ENCODE results near the gene WNT7B.

WNT7B gene

DNA sequence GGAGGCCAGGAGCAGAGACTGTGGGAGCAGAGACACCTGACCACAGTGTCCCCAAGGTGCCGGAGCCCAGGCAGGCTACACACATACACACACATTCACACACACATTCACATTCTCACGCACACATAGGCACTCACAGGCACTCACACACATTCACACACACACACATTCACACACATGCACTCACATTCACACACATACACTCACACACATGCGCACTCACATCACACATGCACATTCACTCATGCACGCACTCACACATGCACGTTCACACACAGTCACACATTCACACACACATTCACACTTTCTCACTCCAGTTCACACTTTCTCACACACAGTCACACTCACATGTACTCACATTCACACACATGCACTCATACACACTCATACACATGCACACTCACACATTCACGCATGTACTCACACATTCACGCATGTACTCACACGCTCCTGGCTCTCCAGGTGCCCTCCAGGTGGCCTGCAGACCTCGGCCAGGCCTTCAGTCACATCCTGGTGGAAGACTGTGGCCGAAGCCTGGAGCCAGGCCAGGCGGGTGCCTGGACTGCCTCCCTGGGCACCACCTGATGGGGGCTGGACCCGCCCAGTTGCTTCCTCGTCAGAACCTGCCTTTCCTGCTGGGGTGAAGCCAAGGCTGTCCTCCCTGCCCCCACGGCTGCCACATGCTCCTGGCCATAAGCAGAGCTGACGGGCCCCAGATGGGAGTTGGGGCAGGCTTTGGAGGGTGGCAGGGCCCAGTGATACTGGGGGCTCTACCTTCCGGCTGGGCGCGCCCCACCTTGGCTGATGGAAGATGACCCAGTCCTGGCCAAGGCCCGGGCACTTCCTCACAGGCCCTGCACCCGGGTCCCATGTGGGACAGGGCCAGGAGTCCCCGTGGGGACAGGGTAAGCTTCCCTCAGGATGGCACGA is 89.5 kb downstream of the WNT7B start:
- DNase-seq (ENCODE audit: low read depth): no peak

- no peak for DNase-seq (ENCODE audit: low read depth)
Observed at GRCh38 chr22:45886540-45886939, 90.4 kb downstream of the WNT7B start.

DNA sequence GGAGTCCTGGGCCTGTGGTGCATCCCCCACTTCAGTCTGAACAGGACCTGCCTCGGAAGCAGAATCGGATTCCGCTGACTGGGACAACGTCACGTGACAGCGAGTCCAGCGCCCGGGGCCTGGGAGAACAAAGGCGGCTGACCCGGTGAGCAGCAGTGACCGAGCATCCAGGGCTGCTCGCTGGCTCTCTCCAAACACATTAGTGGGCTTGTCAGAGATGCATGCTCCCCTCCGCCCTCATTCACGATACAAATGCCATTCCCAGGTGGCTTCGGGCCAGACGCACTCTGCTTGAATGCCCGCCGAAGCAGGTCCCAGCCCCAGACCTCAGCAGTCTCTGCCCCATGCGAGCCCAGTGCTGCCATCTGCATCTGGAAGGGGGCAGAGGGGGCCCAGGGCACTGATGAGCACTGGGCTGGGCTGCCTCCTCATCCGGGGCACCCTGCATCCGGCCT is 91.0 kb downstream of the WNT7B start:
- DNase-seq (ENCODE audit: low read depth): no peak

DNA sequence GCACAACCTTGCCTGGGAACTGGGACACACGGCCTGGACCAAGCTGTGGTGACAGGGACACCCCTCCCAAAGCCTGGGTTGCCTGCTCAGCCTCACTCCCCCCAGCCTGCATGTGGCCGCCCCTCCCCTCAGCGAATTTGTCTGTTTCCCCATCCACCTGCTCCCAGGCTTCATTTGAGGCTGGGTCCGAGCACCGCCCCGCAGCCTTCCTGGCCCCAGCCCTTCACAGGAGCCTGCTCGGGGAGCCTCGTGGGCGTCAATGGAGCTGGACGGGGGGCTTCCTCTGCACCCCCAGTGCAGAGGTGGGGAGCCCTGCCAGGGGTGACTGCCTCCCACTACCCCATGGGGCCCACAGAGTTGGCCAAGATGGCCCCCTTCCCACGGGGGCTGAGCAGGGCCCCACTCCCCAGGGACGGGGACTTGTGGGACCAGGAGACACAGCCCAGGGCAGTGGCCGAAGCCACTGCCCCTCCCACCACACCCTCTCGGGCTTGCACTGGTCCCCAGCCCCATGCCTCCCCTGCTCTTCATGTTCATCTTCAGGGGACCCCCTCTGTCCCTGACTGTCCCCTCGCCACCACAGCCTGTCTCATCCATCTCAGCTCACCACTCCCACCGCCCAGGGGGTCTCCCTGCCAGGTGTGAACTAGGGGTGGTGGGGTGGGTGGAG is 91.7 kb downstream of the WNT7B start:
- DNase-seq (ENCODE audit: low read depth): no peak

DNA sequence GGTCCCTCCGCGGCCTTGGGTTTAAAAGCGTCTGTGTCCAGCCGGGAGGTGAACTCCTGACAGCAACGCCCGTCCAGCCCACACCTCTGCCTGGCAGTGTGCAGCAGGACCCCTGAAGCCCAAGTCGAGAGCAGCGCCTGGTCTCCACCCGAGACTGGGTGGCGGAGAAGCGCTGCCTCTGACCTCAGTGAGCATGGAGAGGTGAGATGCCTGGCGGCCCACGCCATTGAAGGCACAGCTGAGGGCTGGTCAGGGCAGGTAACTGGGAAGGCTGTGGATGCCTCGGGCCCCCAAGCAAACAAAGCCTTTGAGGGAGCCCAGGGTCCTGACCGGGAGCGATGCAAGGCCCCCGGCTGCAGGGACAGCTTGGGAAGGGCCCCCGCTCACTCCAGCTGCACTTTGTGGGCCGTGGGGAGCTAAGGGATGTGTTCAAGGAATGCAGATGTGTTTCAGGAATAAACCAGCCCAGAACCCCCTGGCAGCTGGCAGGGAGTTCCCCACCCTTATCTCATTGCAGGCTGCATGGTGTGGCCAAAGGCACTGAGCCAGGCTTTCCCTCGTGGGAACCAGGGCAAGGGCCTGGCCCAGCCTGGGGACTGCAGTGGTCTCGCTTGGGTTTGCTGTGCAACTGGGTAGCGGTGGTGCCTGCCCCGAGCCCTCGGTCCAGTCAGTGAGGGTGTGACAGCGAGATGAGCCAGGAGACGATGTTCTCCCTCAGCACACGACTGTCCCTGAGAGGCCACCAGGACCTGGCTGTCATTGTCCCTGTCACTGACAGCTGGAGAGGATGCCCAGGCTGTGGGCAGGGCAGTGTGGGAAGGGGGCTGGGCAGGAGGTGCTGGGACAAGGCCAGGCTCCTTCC is 92.5 kb downstream of the WNT7B start:
- DNase-seq (ENCODE audit: low read depth): no peak

DNA sequence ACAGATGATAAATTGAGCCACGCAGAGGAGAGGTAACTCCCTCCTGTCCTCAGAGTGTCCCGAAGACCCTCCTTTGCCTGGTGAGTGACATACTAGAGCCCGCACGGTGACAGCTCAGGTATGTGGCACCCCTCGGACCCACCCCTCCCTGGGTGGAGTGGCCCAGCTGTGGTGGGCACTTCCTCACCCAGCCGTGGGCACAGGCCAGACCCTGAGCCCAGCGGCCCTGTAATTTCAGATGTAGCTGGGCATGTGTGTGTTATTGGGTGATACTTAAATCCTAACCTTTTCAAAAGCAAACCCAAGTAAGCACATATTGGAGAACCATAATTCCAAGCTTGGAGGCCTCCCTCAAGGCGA is 93.2 kb downstream of the WNT7B start:
- DNase-seq (ENCODE audit: low read depth): no peak

DNA sequence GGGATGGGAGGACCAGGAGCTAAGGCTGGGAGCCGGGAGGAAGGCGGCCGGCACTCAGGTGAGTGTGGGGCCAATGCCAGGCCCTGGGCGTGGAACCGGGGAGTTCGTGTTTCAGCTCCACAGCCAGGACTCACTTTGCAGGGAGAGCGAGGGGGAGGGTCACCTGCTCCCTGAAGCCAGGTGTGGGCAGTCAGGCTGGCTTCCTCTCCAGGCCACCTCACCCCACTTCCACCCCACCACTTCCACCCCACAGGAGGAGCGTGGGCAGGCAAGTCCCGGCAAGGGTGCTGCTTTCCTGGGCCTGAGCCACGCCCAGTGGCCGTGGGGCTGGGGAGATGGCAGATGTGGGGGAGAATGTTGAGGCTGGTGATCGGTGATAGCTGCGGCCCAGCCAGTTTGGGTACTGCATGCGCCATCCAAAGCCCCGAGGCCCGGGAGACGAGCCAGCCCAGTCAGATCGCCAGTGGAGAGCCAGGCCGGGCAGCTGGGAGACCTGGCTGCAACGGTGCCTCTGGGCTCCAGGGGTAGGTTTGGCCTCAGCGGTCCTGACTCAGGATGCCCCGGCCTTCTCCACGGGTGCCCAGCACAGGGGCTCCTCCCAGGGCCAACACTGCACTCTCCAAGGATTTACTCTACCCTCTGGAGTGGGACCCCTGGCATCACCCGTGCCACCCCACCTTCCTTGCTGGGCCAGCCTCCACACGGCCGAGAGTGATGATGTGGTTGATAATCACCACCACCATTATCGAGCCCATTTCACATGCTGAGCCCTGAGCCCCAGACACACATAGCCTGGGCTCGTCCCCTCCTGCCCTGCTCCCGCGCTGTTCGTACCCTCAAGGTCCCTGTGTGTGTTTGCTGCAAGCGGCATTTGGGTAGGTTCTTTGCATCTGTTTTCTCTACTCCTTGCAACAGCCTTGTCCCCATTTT is 93.8 kb downstream of the WNT7B start:
- DNase-seq (ENCODE audit: low read depth): no peak

DNA sequence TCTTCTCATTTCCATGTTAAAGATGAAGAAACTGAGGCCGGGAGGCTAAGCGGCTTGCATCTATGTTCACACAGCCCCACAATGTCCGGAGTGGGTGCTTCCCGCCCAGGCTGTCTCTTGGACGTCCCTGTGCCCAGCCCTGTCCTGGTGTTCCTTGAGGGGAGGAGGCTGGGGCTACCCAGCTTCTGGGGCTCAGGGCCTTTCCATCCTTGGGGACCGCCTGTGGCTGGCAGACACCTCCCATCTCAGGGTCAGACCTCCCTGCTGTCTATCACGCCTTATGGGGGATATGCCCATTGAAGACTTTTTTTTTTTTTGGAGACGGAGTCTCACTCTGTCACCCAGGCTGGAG is 95.5 kb downstream of the WNT7B start:
- no peak for DNase-seq (ENCODE audit: low read depth)

DNA sequence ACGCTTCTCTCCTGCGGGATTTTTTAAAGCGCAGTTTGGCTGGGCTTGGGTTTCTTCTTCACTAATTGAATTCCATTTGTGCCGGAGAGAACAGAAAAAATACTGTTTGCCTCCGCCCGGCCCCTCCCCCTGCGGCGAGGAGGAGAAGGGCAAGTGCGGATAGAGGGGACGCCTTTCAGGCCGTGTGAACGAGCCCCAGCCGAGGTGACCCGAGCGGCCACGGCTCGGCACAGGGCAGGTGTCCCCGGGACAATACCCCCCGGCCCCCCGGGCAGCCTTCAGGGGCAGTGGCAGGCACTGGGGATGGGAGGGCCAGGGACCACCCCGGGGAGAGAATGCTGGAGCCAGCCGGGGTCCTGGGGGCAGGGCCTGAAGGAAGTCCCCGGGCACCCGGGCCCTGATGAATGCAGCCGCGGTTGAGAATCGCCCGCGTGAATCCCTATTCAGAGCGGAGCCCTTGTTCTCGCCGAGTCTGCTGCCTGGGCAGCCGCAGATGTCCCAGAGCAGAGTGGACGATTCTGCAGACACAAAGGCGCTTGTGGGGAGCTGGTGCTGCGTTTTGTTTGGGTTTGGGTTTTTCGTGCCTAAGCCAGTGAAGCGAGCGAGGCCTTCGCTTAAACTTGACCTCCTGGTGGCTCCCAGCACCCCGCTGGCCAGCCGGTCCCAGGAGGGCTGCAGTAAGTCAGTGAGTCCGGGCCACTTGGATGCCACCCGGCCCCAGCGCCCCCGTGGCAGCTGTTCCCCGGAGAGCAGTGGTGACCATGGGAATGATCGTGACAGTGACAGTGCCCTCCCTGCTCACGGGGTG is 96.0 kb downstream of the WNT7B start:
- DNase-seq (ENCODE audit: low read depth): no peak

GRCh38 chr22:45880091-45880715 is 96.8 kb downstream of the WNT7B start:
- no peak for DNase-seq (ENCODE audit: low read depth)

DNA sequence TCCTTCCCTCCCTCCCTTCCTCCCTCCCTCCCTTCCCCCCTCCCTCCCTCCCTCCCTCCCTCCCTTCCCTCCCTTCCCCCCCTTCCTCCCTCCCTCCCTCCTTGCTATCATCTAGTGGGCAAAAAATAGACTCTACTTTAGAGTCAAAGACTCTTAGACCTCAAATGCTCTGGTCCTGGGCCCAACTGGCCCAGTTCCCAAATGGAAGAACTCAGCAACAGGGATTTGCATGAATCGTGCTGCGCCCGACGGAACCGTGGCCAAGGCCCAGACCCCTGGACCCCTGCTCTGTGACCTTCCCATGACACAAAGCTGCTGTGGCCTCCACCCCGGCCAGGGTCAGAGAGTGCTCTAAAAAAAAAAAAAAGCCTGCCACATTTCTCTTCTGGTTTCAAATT is 97.4 kb downstream of the WNT7B start:
- no peak for DNase-seq (ENCODE audit: low read depth)

GRCh38 chr22:45878901-45879551 is 97.9 kb downstream of the WNT7B start:
- no peak for DNase-seq (ENCODE audit: low read depth)

DNA sequence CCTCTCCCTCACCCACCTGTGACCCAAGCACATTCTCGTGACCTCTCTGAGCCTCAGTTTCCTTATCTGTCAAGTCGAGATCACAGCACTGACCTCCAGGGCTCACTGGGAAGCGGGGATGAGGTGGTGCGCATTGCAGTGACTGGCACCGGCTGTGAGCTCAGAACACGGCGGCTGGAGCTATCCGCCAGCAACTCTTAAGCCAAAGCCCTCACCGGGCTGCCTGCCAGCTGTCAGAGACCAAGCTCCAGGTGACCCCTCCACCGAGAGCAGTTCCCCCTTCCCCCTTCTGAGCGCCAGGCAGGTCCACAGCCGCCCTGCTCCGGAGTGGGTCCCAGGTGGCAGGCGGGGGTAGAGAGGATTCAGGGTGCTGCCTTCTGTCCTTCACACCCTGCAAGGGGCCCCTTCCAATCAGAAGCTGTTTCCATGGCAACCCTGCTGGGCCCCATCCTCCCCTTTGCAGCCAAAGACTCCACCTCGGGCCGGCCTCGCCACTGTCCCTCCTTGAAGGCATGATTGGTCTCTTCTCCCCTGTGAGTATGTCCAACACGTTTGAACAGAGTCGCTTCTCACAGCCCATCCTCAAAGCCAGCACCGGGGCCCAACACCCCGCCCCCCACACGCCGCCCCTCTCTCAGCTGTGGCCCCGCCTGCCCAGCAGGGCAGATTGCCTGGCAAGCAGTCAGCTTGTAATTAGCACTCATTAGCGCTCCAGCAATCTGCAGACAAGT is 98.7 kb downstream of the WNT7B start:
- DNase-seq (ENCODE audit: low read depth): no peak

DNA sequence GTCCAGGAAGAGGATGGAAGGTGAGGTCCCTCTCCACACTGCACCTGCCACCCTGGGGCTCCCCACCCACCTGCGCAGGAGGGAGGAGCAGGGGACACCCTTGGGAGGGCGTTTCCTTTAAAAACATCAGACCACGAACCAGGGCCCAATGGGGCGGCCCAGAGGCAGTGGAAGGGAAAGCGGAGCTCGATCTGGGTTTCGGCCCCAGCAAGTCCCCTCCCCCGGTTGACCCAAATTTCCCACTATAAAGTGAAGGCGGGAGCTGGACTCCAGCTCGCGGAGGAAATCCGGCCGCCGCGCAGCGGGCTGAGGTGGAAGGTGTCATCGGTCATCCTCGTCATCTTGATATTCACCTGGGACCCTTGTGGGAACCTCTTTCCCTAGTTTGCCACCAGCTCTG is 99.3 kb downstream of the WNT7B start:
- DNase-seq (ENCODE audit: low read depth): no peak

GRCh38 chr22:45877036-45877380 is 100.0 kb downstream of the WNT7B start:
- no peak for DNase-seq (ENCODE audit: low read depth)

DNA sequence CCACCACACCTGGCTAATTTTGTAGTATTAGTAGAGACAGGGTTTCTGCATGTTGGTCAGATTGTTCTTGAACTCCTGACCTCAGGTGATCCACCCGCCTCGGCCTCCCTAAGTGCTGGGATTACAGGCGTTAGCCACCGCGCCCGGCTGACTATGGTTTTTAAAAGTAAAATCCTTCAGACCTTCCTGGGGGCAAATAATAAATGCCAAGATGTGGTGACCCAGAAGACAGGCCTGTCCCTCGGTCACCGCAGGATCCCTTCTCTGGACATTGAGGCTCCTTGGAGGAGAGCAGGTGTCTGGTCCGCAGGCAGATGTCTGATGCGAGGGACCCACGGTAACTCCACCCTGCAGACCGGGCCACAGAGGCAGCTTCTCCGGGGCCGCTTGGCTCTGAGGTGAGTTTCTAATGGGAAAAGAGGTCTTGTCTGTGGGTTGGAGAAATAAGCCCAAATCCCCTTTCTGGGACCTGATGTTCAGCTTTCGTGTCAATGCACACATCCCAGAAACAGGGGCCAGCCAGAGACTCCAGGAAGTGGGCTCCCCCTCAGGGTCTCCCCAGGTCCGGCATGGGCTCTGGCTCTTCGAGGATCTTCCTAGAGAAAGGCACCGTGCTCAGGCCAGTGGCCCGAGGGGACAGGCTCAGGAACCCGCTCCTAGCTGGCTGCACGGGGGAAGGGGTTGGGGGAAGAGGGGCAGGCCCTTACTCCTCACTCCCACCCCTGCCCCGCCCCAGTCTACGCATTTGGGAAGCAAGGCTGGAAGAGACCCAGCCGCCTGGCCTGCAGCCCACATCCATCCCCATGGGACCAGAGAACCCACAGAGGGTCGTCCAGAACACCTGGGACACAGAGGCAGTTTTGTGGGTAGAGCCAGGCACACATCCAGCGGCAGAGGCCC is 100.6 kb downstream of the WNT7B start:
- no peak for DNase-seq (ENCODE audit: low read depth)

GRCh38 chr22:45872659-45873263 is 104.2 kb downstream of the WNT7B start:
- no peak for DNase-seq (ENCODE audit: low read depth)

- DNase-seq (ENCODE audit: low read depth): no peak
Observed at GRCh38 chr22:45871721-45872120, 105.2 kb downstream of the WNT7B start.

Data from GM04503 (cell line).